ENCODE measurements around the gene RBBP6. TPM values are rescaled to one million over a fixed set of nuclear protein-coding genes. Genes with fewer than 3 reads are reported as not detected.
"Not testable (repeated sequence)": the region's sequence is repeated elsewhere in the genome, so short reads cannot be mapped to it uniquely, and the experiment has no call there.

The RBBP6 gene
- total RNA-seq, 4 donors from 2014 or later: 38.5 to 67.5 (median 58.5) TPM

GRCh38 chr16:24572069-24572468 lies 32.7 kb downstream of the RBBP6 start:
- in situ Hi-C loops (cut with MboI; ENCODE audit: low pct_ligation_motif_present in 1 of 4, low pct_unique_long_range_greater_than_20kb in 1 of 4, low sequenced_read_pairs in 3 of 4): loop anchor here in 1 of 4 donors (25.0 kb wide), 1 partner anchor 240 kb away; no protein-coding TSS in a partner anchor
- TF ChIP-seq EP300 (IDR thresholded peaks at IDR 0.05; ENCODE audit: low read depth) (no peak), POLR2A (IDR thresholded peaks at IDR 0.05) (no peak), CTCF (IDR thresholded peaks at IDR 0.05) (no peak), POLR2AphosphoS5 (IDR thresholded peaks at IDR 0.05) (no peak)
- 78 to 100% methylated on average over 2 of the region's 2 CpGs for WGBS, 2 donors (ENCODE audit: low coverage in 1 of 2)

GRCh38 chr16:24573141-24573540 lies 33.8 kb downstream of the RBBP6 start:
- Histone ChIP-seq H3K27me3 (no peaks in the 10 kb centered on the region), H3K36me3 (peaks cover 0 to 41% (median 19%) of the 10 kb centered on the region in 4 donors), H3K9me3 (no peaks in the 10 kb centered on the region), H3K4me3 (no peak overlapping the region), H3K4me1 (no peaks in the 10 kb centered on the region), H3K27ac (no peak overlapping the region)
- 87 to 97% methylated on average over 6 of the region's 6 CpGs for WGBS, 2 donors (ENCODE audit: low coverage in 1 of 2)
- DNase-seq: no peak
- in situ Hi-C loops (cut with MboI; ENCODE audit: low pct_ligation_motif_present in 1 of 4, low pct_unique_long_range_greater_than_20kb in 1 of 4, low sequenced_read_pairs in 3 of 4): loop anchor here in 1 of 4 donors (25.0 kb wide), 1 partner anchor 239 kb away; no protein-coding TSS in a partner anchor
- intact Hi-C loops (cut with DNase I; ENCODE audit: low total_unique reads): no loop called here
- no peak for TF ChIP-seq POLR2AphosphoS5 (IDR thresholded peaks at IDR 0.05)
- no peak for TF ChIP-seq CTCF (IDR thresholded peaks at IDR 0.05)
- no peak for TF ChIP-seq POLR2A (IDR thresholded peaks at IDR 0.05)
- TF ChIP-seq EP300 (IDR thresholded peaks at IDR 0.05; ENCODE audit: low read depth): no peak

More at GRCh38 chr16:24572069-24572468, 32.7 kb downstream of the RBBP6 start:
- H3K27me3 ChIP-seq: no peaks in the 10 kb centered on the region
- intact Hi-C loops (cut with DNase I; ENCODE audit: low total_unique reads): no loop called here
- H3K4me1 ChIP-seq: no peaks in the 10 kb centered on the region
- H3K27ac ChIP-seq: no peak overlapping the region
- no peak overlapping the region for H3K4me3 ChIP-seq
- no peak for DNase-seq
- no peaks in the 10 kb centered on the region for H3K9me3 ChIP-seq
- H3K36me3 ChIP-seq: peaks cover 0 to 51% (median 25%) of the 10 kb centered on the region in 4 donors

GRCh38 chr16:24574515-24575485 lies 35.4 kb downstream of the RBBP6 start:
- WGBS, 2 donors (ENCODE audit: low coverage in 1 of 2): 96 to 97% methylated on average over 11 to 41 of the region's 66 CpGs
- H3K4me1 ChIP-seq; intact Hi-C loops (cut with DNase I; ENCODE audit: low total_unique reads); DNase-seq; H3K27me3 ChIP-seq; H3K27ac ChIP-seq; H3K4me3 ChIP-seq; H3K9me3 ChIP-seq: not testable (repeated sequence)
- in situ Hi-C loops (cut with MboI; ENCODE audit: low pct_ligation_motif_present in 1 of 4, low pct_unique_long_range_greater_than_20kb in 1 of 4, low sequenced_read_pairs in 3 of 4): loop anchor here in 2 of 4 donors (25.0 kb wide), 2 partner anchors 213 to 238 kb away; no protein-coding TSS in a partner anchor
- H3K36me3 ChIP-seq: peaks cover 0 to 25% (median 11%) of the 10 kb centered on the region in 4 donors

- H3K36me3 ChIP-seq: peaks cover 0 to 15% (median 7%) of the 10 kb centered on the region in 4 donors
- intact Hi-C loops (cut with DNase I; ENCODE audit: low total_unique reads); H3K9me3 ChIP-seq; H3K4me1 ChIP-seq; H3K27me3 ChIP-seq; DNase-seq; H3K4me3 ChIP-seq; H3K27ac ChIP-seq: not testable (repeated sequence)
- in situ Hi-C loops (cut with MboI; ENCODE audit: low pct_ligation_motif_present in 1 of 4, low pct_unique_long_range_greater_than_20kb in 1 of 4, low sequenced_read_pairs in 3 of 4): loop anchor here in 1 of 4 donors (25.0 kb wide), 1 partner anchor 212 kb away; no protein-coding TSS in a partner anchor
- 87 to 96% methylated on average over 3 to 4 of the region's 4 CpGs for WGBS, 2 donors (ENCODE audit: low coverage in 1 of 2)
These were observed 36.4 kb downstream of the RBBP6 start for GRCh38 chr16:24575791-24576190.

GRCh38 chr16:24577167-24577566 lies 37.8 kb downstream of the RBBP6 start:
- in situ Hi-C loops (cut with MboI; ENCODE audit: low pct_ligation_motif_present in 1 of 4, low pct_unique_long_range_greater_than_20kb in 1 of 4, low sequenced_read_pairs in 3 of 4) (loop anchor here in 1 of 4 donors (25.0 kb wide), 1 partner anchor 210 kb away; no protein-coding TSS in a partner anchor), intact Hi-C loops (cut with DNase I; ENCODE audit: low total_unique reads) (no loop called here)
- no peaks in the 10 kb centered on the region for H3K9me3 ChIP-seq
- H3K27ac ChIP-seq: no peak overlapping the region
- TF ChIP-seq POLR2A (IDR thresholded peaks at IDR 0.05): no peak
- TF ChIP-seq POLR2AphosphoS5 (IDR thresholded peaks at IDR 0.05): no peak
- no peak for TF ChIP-seq EP300 (IDR thresholded peaks at IDR 0.05; ENCODE audit: low read depth)
- no peak for TF ChIP-seq CTCF (IDR thresholded peaks at IDR 0.05)
- no peak overlapping the region for H3K4me3 ChIP-seq
- WGBS, 2 donors (ENCODE audit: low coverage in 1 of 2): 87% methylated on average over 11 of the region's 11 CpGs; no CpG with 5 or more reads in 1 of the 2 donors
- H3K36me3 ChIP-seq: peaks cover 0 to under 1% (median 0%) of the 10 kb centered on the region in 4 donors
- no peak for DNase-seq
- no peaks in the 10 kb centered on the region for H3K27me3 ChIP-seq
- H3K4me1 ChIP-seq: no peaks in the 10 kb centered on the region
